HG03460 (cell line): Measurements from ENCODE around the gene RAP1GAP2.
A peak's percentile ranks its signal among the peaks of the same experiment; 100 is the strongest.
"Not testable (repeated sequence)": the region's sequence is repeated elsewhere in the genome, so short reads cannot be mapped to it uniquely, and the experiment has no call there.

ENCODE experiments used
- ATAC-seq: cut with Tn5 transposase; IDR thresholded peaks from one replicate; pipeline ENCODE4 v1.9.1; 2021; ENCODE audit not compliant: unreplicated experiment

Gene RAP1GAP2

DNA sequence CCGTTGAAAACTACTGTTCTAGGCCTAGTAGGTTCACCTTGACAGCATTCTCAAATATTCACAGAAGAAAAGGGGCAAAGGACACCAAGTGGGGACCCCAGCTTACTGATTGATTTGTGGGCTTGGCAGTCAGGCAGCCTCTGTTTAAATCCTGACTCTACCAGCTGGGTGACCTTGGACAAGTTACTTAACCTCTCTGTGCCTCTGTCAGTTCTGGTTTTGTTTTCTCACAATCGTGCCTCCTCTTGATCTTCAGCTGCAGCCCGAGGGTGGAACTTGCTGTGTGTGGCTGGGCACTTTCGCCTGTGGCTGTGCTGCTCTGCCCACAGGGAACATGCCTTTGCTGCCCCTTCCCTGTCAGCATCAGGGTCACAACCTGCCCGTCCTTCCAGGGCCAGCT is 17.8 kb downstream of the RAP1GAP2 start:
- peak; percentile 12 for ATAC-seq

DNA sequence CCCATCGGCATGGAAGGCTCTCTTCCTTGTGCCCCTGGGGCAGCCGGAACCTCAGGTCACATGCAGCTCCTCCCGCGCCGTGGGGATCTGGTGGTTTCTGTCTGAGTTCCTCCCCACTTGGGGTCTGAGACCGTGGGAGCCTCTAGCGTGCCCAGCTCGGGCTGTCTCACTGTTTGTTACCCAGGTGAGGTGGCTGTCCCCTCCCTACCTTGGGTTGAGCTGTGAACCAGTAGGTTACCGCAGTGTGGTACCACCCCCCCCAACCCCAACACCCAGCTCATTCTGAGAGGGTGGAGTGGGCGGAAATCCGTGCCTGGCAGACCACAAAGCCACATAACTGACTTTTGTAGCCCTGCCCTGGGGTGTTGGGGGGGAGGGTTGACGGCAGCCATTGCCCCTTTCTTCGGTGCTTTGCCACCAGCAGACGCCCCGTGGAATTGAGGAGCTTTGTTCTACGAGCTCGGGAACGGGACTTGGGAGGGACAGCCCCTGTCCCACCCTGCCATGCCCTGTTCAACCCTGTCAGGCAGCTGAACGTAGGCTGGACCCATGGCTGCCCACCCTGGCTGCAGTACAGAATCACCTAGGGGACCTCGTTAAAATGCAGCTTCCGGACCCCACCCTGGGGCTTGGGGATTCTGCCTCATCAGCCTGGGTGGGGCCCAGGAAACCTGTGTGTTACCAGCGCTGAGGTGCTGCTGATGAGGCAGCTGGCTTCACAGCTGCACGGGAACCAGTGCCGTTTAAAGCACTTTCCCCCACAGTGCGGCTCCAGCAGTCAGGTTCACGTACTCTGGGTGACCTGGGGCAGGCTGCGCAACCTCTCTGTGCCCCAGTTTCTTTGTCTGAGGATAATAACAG is 18.5 kb downstream of the RAP1GAP2 start:
- peak; percentile 48 for ATAC-seq

DNA sequence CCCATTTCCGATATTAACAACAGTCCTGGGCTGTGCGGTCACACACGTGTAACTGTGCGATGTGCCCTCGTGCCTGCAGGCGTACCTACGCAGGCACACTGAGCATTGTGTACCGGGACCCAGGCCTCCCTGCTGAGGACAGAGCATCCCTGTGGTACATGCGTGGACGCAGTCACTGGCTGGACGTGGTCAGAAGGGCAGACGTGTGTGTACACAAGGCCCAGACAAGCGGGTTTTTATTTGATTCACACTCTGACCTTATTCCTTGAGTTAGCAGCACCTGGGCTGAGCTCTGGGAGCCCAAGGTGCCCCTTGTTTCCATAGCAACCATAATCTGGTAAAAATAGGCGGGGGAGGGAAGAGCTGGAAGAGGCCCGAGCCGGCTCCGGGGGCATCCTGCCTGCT is 19.5 kb downstream of the RAP1GAP2 start:
- ATAC-seq, result no peak

DNA sequence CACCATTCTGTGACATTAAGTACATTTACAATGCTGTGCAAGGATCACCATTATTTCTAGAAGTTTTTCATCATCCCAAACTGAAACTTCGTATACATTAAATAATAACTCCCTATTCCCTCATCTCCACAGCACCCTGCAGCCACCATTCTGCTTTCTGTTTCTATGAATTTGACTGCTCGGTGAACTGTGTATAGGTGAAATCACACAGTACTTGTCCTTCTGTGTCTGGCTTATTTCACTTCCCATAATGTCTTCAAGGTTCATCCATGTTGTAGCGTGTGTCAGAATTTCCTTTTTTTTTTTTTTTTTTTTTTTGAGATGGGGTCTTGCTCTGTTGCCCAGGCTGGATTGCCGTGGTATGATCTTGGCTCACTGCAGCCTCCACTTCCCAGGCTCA is 20.4 kb downstream of the RAP1GAP2 start:
- no peak for ATAC-seq

DNA sequence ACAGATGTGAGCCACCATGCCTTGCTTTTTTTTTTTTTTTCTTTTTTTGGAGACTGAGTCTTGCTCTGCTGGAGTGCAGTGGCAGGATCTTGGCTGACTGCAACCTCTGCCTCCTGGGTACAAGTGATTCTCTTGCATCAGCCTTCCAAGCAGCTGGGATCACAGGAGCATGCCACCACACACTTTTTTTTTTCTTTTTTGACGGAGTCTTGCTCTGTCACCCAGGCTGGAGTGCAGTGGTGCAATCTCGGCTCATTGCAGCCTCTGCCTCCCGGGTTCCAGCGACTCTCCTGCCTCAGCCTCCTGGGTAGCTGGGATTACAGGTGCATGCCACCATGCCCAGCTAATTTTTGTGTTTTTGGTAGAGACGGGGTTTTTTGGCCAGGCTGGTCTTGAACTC is 23.1 kb downstream of the RAP1GAP2 start:
- not testable (repeated sequence) for ATAC-seq

DNA sequence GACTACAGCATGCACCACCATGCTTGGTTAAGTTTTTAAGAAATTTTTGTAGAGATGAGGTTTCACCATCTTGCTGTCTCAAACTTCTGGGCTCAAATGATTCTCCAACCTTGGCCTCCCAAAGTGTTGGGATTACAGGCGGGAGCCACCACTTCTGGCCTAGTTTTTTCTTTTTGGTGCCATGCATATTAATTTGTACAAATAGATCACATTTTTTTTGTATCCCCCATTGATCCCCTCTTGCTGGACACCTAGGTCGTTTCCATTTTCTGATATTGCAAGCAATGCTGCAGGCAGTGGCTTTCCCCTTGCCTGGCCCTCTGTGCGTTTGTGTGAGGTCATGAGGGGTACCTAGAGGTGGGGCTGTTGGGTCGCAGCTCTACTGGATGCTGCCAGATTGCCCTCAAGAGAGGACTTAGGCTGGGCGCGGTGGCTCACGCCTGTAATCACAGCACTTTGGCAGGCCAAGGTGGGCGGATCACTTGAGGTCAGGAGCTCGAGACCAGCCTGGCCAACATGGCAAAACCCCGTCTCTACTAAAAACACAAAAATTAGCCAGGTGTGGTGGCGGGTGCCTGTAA is 23.8 kb downstream of the RAP1GAP2 start:
- ATAC-seq, result no peak

DNA sequence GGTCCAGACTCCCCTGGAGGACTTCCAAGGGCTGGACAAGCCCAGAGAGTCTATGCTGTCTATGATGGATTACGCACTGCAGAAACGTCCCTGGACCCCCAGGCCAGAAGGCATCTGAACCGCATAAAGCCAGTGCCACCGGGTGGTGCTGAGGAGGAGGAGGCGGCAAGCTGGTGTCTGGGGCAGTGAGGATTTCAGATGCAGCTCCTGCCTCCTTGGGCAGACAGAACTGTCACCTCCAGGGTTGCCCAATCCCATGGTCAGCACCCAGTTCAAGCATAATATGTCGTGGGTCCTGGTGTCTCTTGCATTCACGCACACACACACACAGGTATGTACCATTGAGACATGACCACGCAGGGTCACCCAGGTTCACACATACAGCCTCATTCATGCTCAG is 25.6 kb downstream of the RAP1GAP2 start:
- ATAC-seq, result no peak

DNA sequence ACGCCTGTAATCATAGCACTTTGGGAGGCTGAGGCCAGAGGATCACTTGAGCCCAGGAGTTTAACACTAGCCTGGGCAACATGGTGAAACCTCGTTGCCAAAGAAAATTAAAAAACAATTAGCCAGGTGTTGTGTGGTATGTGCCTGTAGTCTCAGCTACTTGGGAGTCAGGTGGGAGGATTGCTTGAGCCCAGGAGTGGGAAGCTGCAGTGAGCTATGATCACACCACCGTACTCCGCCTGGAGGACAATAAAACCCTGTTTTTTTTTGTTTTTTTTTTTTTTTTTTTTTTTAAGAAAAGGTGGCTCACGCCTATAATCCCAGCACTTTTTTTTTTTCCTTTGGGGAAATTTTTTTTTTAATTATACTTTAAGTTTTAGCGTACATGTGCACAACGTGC is 26.1 kb downstream of the RAP1GAP2 start:
- ATAC-seq, result no peak

DNA sequence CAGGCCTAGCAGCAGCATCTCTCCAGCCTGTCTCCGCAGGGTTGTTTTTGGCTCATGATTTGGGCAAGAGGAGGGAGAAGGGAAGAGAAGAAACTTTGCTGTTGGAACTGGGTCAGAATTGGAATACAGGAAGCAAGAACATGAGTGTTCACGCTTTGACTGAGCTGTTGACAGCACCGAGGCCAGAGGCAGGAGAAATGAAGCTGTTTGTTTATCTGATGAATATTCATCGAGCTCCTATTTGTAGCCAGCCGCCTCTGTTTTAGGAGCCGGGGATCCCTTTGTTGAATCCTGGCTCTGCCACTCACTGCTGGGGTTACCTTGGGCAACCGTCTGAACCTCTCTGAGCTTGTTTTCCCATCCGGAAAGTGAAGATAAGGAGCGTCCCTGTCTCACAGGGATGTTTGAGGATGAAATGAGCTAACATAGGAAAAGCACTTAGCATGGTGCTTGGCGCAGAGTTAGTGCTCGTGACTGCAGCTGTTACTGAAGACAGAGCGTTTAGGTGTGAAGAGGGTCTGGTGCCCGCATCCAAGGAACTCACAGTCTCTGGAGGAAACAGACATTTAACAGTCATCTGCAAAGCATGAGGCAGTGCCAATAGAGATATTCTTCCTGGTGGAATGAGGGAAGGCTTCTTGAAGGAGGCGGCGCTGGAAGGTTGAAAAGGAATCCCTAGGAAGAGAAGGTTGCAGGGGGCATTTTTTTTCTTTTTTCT is 29.2 kb downstream of the RAP1GAP2 start:
- no peak for ATAC-seq

DNA sequence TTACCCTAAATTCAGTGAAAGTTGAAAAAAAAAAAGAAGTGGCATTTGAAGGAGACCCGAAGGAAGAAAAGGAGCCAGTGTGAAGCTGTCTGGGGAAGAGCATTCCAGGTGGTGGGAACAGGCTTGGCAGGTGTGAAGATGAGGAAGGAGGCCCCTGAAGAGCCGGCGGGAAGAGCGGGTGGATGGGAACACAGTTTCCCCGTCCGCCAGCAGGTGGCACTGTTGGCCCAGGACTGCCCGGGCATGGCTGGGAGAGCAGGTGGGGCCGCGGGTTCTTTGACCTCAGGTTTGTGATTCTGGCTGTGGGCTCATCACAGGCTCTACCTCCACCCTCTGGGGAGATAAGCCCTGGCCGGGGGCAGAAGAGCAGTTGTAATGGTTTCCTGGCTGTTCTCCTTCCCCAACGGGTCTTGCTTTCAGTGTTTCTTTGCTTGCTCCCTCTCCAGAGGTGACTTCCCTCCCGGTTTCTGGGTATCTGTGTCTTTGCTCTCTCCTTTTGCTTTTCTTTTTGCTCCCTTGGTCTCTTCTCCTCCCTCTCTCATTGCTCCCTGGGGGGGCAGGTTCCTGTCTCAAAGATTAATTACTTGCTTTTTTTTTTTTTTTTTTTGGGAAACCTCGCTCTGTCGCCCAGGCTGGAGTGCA is 32.3 kb downstream of the RAP1GAP2 start:
- ATAC-seq, result no peak

DNA sequence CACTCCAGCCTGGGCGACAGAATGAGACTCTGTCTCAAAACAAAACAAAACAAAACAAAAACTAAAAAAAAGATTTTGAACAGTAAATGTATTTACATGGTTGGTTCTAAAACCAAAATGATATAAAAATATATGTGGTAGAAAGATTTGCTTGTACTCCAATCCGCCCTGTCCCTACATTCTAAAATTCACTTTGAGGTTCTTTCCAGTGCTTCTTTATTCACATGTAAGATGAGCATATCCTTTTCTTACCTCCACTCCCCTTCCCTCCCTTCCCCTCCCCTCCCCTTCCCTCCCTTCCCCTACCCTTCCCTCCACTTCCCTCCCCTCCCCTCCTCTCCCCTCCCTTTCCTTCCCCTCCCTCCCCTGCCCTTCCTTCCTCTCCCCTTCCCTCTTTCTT is 34.4 kb downstream of the RAP1GAP2 start:
- ATAC-seq, result no peak

DNA sequence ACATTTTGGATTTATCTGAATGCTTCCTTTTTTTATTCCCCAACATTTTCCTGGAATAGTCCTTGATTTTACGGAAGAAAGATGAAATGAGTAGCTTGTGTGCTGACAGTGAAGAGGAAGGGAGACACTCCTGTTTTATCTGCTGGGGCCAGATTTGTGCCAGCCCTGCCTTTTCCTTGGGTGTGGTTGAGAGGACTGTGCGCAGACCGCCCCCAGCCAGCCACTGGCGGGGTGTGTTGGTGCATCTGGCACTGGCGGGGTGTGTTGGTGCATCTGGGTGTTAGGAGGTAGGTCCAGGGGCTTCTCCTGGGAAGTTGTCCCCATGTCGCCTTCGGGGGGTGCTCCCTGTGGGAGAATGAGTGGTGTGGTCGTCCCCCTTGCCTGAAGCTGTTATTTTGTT is 39.5 kb downstream of the RAP1GAP2 start:
- ATAC-seq, result no peak

DNA sequence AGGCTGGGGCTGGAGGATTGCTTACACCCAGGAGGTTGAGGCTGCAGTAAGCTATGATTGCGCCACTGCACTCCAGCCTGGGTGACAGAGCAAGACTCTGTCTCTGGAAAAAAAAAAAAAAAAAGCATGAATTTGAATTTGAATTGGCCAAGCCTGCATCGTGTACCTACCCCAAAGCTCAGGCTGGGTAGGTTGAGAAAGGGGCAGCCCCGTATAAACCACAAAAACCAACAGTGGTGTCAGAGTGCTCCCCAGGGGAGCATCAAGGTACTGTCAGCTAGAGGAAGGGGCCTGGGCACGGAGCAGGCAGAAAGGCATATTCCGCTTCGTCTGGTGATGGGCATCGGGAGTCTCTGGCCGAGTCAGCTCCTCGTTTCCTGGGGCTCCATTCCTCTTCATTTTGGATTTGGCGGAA is 40.9 kb downstream of the RAP1GAP2 start:
- ATAC-seq, result no peak

DNA sequence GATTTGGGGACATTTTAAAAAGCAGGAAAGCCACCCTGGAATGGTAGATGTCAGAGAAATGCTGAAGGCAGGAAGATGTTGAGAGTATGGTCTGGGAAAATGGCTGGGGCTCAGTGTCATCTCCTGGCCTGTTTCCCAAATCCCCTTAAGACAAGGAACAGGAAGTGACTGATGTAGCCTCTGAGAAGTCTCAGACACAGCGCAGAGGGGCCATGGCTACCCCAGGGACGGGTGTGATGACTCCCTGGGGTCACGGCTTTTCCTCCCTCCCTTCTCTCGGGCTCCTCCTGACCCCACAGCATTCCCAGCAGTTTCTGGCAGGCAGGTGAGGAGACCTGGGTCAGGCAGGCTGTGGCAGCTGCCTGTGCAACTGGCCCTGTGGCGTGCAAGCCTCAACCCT is 45.4 kb downstream of the RAP1GAP2 start:
- no peak for ATAC-seq

DNA sequence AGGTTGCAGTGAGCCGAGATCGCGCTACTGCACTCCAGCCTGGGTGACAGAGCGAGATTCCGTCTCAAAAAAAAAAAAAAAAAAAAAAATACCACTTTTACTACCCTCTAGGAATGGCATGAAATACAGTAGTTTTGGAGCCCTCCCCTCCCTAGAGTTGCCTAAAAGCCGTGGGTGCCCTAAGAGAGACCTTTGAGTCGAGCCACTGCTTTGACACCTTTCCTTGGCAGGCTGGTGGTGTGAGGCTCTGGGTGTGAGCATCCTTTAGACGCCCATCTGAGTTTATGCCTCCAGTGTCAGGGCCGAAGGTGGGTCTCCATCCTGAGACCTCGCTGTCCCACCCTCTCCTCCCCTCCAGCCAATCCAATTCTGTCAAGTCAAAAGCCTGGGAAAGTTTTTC is 46.2 kb downstream of the RAP1GAP2 start:
- no peak for ATAC-seq

DNA sequence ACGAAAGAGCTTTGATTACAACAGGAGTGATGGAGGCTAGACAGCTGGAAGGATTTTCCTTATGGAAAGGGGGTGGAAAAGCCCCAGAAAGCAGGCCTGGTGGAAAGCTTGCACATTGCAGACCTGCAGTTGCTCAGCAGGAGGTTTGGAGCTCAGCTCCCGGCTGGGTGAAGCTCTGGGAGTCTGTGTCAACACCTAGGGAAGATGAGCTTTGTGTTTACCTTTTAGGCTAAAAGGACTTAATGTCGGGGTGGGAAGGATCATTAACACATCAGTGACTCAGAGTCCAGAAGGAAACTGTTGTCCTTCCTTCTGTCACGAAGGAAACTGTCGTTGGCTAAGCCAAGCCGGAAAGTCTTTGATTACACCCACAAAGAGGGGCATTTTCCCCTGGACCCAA is 48.2 kb downstream of the RAP1GAP2 start:
- ATAC-seq, result no peak

DNA sequence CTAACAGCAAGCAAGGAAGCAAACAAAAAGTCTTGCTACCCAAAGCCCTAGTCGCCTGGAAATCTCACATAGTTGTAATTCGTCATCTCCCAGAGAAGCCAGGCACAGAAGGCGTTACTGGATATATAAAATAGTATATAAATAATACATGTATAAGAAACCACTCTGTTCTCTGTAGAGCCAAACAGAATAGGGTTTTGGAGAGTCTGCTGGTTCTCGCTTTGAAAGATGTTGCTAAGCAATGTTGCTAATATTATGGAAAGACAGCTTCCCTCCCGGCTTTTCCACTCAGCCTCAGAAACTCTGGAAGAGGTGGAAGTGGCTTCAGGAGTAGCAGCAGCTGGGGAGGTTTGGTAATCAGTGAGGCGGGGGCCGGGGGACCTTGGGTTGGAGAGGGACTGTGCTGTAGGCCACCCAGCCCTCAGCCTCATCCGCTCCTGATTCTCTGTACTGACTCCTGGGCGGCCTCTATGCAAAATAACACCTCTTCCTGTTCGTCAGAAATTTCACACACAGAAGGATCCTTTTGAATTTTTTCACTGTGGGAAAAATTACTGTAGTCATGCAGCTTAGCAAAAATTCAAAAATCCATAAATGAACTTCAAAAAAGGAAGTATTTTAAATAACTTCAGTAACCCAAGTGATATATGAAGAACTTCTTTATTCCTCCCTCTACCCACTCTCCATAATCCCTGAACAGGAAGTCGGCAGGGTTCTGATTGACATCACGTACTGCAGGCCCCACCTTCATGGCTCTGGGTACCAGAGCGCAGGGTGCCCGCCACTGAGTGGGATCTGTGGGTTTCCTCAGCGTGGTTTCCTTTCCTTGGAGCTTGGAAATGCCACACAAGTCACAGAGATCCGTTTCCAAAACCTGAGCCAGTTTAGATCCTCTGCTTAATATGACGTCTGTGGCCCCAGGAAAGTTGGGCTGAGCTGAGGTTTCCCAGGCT is 51.4 kb downstream of the RAP1GAP2 start:
- ATAC-seq, result no peak

DNA sequence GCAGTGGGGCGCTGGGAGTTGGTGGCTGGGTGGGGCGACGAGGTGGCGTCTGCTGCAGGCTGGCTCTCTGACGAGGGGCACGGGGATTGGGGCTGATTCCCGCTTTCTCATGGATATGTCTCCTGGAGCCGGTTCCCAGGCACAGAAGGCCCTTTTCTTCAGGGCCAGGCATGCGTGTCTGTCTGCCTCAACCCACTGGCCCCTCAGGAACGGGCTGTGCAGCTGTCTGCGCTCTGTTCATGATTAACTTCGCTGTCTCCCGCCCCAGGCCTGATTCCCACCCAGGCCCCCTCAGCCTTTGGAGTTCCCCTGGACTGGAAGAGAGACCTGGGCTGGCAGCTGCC is 53.1 kb downstream of the RAP1GAP2 start:
- no peak for ATAC-seq

DNA sequence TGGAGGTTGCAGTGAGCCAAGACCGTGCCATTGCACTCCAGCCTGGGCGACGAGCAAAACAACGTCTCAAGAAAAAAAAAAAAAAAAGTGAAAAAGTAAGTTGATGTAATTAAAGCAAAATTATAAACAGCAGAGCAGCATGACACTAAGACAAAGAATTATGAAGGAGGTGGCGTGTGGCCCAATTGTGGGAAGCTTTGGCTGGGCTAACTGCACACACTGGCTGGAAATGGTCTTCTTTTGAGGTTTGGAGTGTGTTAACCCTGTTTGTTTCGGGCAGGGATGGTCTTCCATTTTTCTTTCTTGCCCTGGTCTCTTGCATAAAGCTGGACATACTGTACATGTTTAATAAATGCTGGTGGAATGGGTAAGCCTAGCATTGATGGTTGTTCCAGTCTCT is 54.8 kb downstream of the RAP1GAP2 start:
- ATAC-seq, result no peak

DNA sequence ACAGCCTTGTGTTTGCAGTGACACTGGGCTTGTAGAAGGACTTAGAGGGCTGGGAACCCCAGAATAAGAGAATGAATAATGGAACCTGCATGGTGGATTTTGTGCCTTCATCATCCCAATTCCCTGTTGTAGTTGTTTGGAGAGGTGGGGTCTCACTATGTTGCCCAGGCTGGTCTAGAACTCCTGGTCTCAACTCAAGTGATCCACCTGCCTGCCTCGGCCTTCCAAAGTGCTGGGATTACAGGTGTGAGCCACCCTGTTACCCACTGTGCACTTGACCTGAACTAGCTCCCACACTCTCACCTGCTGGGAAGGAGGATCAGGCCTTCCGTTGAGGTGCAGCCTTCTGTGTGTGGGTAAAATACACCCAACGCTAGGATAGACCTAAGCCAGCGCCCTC is 55.4 kb downstream of the RAP1GAP2 start:
- no peak for ATAC-seq

DNA sequence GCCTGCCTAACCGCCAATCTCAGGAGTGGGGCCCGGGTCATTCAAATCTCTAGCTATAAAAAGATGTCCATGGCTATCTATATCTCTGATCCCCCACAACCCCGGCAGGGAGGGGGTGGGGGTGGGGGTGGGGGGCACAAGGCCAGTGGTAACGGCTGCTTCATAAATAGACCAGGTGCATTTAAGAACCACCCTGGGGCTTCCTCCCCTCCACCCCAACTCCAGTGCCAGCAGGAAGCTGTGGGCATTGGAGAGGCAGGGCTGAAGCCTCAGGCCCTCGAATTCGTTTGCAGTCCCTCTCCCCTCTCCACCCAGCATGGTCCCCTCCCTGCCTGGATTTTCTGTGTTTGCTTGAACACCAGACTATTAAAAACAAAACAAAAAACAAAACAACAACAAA is 56.0 kb downstream of the RAP1GAP2 start:
- ATAC-seq, result no peak
